ENCODE measurements around the gene LRIG3.

LRIG3 gene

GRCh38 chr12:58847901-58848600 is 72.3 kb downstream of the LRIG3 start:
- DNase-seq, result no peak

GRCh38 chr12:58844161-58844560 is 76.1 kb downstream of the LRIG3 start:
- DNase-seq, result no peak

GRCh38 chr12:58841058-58841798 is 79.1 kb downstream of the LRIG3 start:
- DNase-seq, result no peak

GRCh38 chr12:58833853-58834252 is 86.5 kb downstream of the LRIG3 start:
- no peak for DNase-seq

- DNase-seq, result no peak
Observed at GRCh38 chr12:58832920-58833319, 87.4 kb downstream of the LRIG3 start.

Data from stimulated activated CD8-positive, alpha-beta memory T cell treated with anti-CD3 and anti-CD28 coated beads, Interleukin-4, amount 100 ng/mL, for 48 hours (primary cell).